HG03460 (cell line): ENCODE measurements around the gene SCG2.

ENCODE experiments used
- ATAC-seq: cut with Tn5 transposase; IDR thresholded peaks from one replicate; pipeline ENCODE4 v1.9.1; 2021; ENCODE audit not compliant: unreplicated experiment

Gene SCG2

DNA sequence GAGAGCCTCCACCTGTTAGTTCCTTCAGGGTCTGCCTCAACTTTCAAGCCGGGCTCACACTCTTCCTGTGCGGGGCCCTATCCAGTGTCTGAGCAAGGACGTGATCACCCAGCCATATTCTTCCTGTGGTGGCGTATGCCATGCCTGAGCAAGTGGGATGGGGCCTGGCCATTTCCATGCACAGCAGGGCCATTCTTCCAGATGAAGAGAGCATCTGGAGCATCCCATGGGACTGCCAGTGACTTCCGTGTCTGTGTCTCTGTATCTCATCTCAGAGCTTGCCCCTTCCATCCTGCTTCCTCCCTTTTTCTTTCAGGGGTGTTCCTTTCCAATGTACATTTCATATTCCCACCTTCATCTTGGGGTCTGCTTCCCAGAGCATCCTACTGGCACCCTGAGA lies 20.2 kb downstream of the SCG2 start:
- ATAC-seq, result no peak

DNA sequence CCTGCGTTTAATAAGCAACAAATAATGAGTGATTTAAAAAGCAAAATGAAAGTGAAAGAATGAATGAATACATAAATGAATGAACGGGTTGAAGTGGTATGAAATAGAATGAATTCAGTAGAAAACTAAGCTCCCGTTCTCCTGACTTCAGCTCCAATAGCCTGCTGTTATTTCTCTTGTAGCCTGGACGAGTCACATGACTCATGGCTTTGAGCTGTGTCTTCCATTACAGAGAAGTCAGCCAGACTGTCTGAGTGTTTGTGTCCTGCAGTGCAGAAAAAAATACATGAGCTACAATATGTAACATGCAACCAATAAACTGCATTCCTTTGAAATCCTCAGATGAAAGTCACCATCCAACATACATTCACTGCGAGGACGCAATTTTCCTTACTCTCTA lies 21.2 kb downstream of the SCG2 start:
- no peak for ATAC-seq

DNA sequence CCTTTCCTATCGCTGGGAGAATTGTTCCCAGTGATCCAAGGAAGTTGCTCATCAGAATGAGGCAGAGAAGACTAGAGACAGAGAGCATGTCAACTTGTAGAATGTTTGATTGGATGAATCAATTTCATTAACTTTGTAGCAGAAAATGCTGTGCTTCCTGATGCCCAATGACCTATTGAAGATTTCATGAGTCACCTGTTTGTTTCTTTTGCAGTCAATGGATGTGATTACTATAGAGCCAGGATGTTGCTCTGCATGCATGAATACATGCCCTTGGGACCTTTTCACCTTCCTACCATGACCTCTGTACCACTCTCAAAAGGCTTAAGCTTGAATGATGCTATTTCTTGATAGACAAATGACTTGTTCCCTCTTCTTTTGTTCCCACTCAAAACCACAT lies 23.3 kb downstream of the SCG2 start:
- no peak for ATAC-seq

DNA sequence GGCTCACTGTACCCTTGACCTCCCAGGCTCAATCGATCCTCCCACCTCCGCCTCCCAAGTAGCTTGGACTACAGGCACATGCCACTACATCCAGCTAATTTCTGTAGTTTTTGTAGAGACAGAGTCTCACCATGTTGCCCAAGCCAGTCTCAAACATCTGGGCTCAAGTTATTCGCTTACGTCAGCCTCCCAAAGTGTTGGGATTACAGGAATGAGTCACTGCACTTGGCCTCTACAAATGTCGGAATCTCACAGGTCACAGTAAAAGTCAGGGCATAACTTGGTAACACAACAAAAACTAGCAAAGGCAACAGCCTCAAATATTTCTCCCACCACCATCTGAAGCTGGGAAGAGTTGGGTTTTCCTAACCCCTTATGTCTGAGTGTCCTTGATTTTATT lies 25.3 kb downstream of the SCG2 start:
- ATAC-seq, result no peak

DNA sequence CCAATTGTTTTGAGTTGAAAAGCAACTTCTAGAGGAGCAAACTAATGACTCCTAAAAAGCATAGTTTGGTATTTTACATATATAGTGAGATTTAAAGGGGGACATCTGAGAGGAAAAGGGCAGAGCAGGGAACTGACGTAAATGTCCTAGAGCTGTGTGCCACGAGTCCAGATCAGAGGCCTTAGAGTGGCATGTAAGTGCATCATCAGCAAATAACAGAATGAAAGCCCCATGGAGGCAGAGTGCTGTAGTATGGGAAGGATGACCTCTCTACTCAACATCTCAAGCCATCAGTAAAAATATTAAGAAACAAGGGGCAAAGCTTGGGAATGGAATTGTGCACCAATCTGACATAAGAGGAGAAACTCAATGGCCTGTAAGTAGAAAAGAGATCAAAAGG lies 31.4 kb downstream of the SCG2 start:
- no peak for ATAC-seq

DNA sequence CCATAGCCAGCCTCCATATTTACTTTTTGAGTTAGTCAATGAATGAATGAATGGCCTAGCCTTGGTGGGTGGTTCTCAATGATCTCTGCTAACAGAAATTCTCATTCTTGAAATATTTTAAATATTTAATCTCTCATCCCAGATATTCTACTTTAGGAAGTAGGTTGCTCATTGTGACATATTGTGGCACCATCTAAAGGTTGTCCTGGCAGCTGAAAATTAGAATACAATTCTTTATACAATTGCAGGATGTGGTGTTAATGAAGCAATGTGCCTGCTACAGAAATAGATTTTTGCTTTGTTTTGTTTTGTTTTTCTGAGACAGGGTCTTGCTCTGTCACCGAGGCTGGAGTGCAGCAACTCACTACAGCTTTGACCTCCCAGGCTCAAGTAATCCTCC lies 35.8 kb downstream of the SCG2 start:
- no peak for ATAC-seq

DNA sequence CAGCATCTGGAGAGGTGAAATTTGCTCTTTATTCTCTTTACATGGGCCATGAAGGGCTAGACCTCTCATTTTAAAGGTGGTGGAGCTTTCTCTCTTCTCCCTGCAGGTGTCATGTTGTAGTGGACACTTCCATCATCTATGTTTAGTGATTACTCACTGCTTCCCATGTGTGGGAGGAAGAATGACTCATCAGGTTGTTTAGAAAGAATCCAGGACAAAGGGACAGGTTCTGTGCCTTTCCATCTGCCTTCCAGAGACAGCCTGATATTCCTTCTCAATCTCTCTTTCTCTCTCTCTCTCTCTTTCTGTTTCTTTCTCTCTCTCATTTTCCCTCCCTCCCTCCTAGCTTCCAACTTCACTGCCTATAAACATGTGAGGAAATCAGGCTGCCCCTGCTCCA lies 38.7 kb downstream of the SCG2 start:
- no peak for ATAC-seq

DNA sequence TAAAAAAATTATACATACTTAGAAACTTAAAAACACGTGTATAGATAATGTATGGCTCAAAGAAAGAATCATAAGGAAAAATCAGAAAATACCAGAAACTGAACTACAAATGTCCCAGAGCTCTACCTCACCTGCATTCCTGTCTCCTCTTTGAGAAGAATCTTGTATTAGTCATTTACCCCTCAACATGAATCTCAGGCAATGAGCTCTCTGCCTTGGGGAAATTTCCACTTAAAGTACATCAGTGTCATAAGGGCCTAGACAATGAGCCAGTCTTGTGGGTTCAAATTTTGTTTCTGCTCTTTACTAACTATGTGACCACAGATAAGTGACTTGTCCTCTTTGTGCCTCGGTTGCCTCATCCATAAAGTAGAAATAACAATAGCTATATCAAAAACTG lies 40.1 kb downstream of the SCG2 start:
- ATAC-seq, result no peak

DNA sequence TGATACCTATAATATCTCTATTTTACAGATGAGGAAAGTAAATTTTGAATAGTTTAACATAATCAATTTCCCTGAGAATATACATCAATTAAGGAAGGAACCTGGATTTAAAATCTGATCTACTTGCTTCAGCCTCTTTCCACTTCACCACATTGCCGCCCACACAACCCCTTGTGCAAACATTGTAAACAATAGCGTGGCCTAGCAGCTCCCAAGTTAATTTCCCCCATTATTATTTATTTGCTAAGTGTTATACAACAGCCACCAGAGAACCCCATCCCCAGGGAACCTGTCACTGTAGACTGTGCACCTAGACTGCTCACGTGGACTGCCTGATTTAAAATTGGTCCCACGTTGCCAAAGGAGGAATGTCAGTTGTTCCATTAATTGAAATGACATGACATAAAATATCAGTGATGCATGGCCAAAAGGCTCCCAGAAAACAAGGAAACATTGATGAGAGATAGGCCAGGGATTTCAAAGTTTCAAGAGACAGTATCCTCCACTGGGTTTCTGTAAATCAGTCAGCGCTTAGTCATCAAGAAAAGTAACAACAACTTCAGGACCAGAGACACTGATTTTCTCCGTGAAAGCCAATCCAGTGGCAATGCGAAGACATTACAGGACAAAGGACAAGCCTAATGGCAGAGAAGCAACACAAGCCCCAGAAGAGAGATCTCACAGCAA lies 41.3 kb downstream of the SCG2 start:
- no peak for ATAC-seq

DNA sequence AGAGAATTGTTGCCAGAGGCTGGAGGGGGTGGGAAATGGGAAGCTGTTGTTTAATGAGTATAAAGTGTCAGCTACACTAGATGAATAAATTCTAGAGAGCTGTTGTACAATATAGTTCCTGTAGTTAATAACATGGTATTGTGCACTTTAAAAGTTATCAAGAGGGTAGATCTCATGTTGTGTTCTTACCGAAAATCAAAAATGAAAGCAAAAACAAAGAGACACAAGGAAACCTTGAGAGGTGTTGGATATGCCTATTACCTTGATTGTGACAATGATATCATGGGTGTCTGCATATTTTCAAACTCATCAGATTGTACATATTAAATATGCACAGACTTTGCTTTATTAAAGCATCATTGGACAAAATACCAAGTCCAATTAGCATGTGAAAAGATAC lies 43.2 kb downstream of the SCG2 start:
- ATAC-seq, result no peak

DNA sequence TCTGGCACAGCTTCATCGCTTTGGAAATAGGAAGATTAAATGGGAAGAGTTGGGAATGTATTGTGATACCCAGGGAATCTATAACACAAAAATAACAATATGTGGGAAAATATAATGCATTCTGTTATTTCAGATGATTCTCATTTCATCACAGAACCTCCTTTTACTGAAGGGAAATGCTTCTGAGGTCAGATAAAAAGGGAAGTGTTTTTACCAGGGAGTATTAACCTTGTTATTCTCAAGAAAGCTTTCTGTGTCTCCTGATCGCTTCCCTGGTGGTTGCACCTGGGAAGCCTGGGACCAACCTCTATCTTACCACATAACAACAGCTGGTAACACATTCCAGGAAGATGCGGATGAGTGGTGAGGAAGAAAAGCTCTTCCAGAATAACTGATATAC lies 47.2 kb downstream of the SCG2 start:
- no peak for ATAC-seq

DNA sequence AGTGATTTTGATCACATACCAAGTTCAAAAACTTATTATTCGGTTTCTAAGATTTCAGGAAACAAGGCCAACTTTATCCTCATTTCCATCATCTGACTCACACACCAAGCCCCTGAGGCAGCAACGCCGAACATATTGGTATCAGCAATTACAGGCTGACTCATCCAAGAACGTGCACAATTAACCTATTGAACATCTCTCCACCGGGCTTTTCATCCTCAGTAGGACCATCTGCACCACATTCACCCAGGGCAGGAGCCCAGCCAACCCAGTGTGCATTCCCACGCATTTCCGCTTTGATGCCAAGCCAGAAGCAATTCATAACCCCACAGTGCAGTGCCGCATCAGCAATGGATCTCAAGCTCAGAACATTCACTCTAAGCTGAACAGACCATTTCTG lies 52.9 kb downstream of the SCG2 start:
- ATAC-seq, result no peak

DNA sequence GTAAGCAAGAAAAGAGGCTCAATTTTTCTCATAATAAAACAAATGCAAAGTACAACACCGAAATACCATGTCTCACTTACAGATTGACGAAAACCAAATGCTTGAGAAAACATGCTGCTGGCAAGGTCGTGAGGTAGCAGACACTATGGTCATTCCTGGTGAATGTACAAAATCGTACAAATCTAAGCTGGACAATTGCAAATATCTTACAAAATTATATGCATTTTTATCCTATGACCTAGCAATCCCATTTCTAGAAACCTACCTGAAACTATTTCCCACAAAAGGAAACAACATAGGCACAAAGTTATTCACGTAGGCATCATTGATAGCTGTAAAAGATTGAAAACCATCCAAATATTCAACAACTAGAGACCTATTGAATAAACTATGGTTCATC lies 54.0 kb downstream of the SCG2 start:
- ATAC-seq, result no peak
